ENCODE data around the gene CSPG4.
"Not testable (repeated sequence)": the region's sequence is repeated elsewhere in the genome, so short reads cannot be mapped to it uniquely, and the experiment has no call there.

DNA sequence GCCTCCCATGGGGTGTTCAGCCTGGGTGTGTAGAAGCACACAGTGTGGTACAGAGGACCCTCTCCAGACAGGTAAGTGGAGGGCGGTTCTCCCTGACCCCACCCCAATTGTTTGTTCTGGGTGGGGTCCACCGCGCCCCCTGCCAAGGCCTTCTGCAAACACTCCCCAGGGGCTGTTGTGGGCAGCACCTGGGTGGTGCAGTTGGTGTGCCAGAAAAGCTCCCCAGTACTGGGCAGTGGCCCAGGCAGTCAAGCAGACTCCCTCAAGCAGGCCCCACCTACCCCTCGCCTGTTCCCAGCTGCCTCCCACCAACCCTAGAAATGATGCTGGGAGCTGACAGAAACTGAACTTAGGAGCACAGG lies 49.7 kb upstream of the CSPG4 start:
- TF ChIP-seq, protein P1, sequence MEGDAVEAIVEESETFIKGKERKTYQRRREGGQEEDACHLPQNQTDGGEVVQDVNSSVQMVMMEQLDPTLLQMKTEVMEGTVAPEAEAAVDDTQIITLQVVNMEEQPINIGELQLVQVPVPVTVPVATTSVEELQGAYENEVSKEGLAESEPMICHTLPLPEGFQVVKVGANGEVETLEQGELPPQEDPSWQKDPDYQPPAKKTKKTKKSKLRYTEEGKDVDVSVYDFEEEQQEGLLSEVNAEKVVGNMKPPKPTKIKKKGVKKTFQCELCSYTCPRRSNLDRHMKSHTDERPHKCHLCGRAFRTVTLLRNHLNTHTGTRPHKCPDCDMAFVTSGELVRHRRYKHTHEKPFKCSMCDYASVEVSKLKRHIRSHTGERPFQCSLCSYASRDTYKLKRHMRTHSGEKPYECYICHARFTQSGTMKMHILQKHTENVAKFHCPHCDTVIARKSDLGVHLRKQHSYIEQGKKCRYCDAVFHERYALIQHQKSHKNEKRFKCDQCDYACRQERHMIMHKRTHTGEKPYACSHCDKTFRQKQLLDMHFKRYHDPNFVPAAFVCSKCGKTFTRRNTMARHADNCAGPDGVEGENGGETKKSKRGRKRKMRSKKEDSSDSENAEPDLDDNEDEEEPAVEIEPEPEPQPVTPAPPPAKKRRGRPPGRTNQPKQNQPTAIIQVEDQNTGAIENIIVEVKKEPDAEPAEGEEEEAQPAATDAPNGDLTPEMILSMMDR (conservative IDR thresholded peaks at IDR 0.05), result not testable (repeated sequence)
- TF ChIP-seq EZH2 (IDR thresholded peaks at IDR 0.05; ENCODE audit: low read depth), result not testable (repeated sequence)
